GM18861 (cell line): Measurements from ENCODE around the gene SKA1.

Experiments used
- ATAC-seq: cut with Tn5 transposase; IDR thresholded peaks from one replicate; pipeline ENCODE4 v1.9.1; 2021; ENCODE audit not compliant: unreplicated experiment

The SKA1 gene

GRCh38 chr18:50374753-50375391 is at the start of gene SKA1:
SKA1 (plus strand) TSS chr18:50375046; CDS start chr18:50375831, 785 bp downstream.
- ATAC-seq: peak; percentile 85

- ATAC-seq: no peak
These were observed 46.9 kb upstream of the SKA1 start for GRCh38 chr18:50327983-50328382.

GRCh38 chr18:50330176-50330575 is 44.7 kb upstream of the SKA1 start:
- no peak for ATAC-seq

- ATAC-seq: no peak
These were observed 43.2 kb upstream of the SKA1 start for GRCh38 chr18:50331691-50332090.

- ATAC-seq: peak; percentile 83
These were observed 40.2 kb upstream of the SKA1 start for GRCh38 chr18:50334546-50335152.

GRCh38 chr18:50338122-50338521 is 36.7 kb upstream of the SKA1 start:
- no peak for ATAC-seq

- no peak for ATAC-seq
These were observed 36.1 kb upstream of the SKA1 start for GRCh38 chr18:50338715-50339114.

- ATAC-seq: no peak
These were observed 34.8 kb upstream of the SKA1 start for GRCh38 chr18:50340078-50340477.

GRCh38 chr18:50341443-50341842 is 33.4 kb upstream of the SKA1 start:
- no peak for ATAC-seq

- ATAC-seq: no peak
These were observed 24.1 kb upstream of the SKA1 start for GRCh38 chr18:50350699-50351098.

GRCh38 chr18:50356036-50356945 is 18.6 kb upstream of the SKA1 start:
- ATAC-seq: peak; percentile 75

- no peak for ATAC-seq
These were observed 16.0 kb upstream of the SKA1 start for GRCh38 chr18:50358844-50359243.

- no peak for ATAC-seq
These were observed 15.0 kb upstream of the SKA1 start for GRCh38 chr18:50359806-50360205.

GRCh38 chr18:50360611-50361010 is 14.2 kb upstream of the SKA1 start:
- no peak for ATAC-seq

GRCh38 chr18:50369672-50370071 is 5.2 kb upstream of the SKA1 start:
- ATAC-seq: no peak

- no peak for ATAC-seq
These were observed 2.1 kb upstream of the SKA1 start for GRCh38 chr18:50372743-50373142.

- no peak for ATAC-seq
These were observed 1.2 kb upstream of the SKA1 start for GRCh38 chr18:50373561-50374219.

- ATAC-seq: no peak
These were observed 560 bp upstream of the SKA1 start for GRCh38 chr18:50374220-50374752.

- no peak for ATAC-seq
These were observed 2.4 kb downstream of the SKA1 start for GRCh38 chr18:50377061-50377798.

GRCh38 chr18:50388988-50389387 is 14.1 kb downstream of the SKA1 start:
- ATAC-seq: no peak
